NCI-H128 (cell line): ENCODE results near the gene PLCD1.
"Not testable (repeated sequence)": the region's sequence is repeated elsewhere in the genome, so short reads cannot be mapped to it uniquely, and the experiment has no call there.

ENCODE experiments used
- DNase-seq: peaks from one replicate; lab custom pipeline; 2025; ENCODE audit not compliant: unreplicated experiment; lab: John Stamatoyannopoulos, UW

The PLCD1 gene

DNA sequence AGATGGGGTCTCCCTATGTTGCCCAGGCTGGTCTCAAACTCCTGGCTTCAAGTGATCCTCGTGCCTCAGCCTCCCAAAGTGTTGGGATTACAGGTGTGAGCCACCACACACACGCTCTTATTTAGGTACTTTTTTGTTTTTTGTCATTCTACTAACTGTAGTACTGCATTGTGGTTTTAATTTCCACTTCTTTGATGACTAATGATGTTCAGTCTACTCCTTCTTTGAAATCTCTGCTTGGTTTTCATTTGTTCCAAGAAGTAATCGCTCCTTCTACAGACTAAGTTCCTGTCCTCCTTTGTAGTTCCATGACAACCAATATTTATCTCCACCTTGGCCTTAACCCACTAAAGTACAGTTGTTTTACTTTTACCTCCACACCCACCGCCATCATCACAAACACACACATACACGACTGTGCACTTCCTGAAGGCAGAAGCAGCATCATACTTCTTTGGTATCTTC lies 9.0 kb upstream of the PLCD1 start:
- DNase-seq: no peak

- no peak for DNase-seq
These were observed 7.5 kb upstream of the PLCD1 start for GRCh38 chr3:38036906-38037305.

- DNase-seq: no peak
These were observed 6.8 kb upstream of the PLCD1 start for GRCh38 chr3:38036286-38036685.

DNA sequence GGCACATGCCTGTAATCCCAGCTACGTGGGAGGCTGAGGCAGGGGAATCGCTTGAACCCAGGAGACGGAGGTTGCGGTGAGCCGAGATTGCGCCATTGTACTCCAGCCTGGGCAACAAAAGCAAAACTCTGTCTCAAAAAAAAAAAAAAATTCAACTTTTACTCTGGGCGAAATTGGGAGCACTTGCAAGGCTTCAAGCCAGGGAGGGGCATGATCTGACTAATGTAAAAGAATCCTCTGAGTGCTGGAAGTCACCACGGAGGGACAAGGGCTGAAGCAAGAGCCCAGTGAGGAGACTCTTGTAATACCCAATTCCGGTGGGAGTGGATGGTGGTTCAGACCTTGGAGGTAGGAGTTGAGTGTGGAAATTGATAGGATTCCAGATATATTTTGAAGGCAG lies 4.9 kb upstream of the PLCD1 start:
- not testable (repeated sequence) for DNase-seq

DNA sequence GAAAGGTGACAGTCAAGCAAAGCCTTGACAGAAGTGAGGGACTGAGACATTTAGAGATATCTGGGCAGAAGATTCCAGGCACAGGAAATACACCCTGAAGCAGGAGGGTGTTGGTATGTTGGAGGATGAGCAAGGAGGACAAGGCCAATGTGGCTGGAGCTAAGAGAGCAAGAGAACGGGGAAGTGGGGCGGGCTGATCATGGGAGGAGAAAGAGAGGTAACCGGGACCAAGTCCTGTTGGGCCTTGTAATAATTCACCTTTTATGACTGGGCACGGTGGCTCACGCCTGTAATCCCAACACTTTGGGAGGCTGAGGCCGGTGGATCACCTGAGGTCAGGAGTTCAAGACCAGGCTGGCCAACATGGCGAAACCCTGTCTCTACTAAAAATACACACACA lies 4.1 kb upstream of the PLCD1 start:
- not testable (repeated sequence) for DNase-seq

DNA sequence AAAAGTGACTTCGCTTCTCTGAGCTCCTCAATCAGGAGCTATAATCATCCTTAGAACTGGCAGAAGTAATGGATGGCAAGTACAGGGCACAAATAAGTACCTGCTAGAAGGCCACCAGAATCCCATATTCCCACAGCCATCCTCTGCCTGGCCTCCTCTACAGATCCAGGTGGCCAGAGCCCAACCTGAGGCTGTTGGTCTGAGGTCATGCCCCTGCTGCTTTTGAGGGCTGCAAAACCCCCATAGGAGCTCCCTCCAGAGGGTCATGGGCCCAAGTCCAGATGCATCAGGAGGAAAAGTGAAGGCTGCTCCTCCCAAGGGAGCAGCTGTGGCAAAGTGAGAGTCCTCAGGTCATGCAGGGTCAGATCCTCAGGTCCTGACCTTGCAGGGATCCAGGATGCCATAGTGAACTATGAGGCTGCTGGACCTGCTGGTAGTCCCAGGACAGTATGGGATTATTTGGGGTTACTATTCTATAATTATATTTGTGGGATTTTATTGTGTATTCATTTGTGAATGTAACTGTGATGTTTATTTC lies 3.0 kb upstream of the PLCD1 start:
- DNase-seq: no peak

DNA sequence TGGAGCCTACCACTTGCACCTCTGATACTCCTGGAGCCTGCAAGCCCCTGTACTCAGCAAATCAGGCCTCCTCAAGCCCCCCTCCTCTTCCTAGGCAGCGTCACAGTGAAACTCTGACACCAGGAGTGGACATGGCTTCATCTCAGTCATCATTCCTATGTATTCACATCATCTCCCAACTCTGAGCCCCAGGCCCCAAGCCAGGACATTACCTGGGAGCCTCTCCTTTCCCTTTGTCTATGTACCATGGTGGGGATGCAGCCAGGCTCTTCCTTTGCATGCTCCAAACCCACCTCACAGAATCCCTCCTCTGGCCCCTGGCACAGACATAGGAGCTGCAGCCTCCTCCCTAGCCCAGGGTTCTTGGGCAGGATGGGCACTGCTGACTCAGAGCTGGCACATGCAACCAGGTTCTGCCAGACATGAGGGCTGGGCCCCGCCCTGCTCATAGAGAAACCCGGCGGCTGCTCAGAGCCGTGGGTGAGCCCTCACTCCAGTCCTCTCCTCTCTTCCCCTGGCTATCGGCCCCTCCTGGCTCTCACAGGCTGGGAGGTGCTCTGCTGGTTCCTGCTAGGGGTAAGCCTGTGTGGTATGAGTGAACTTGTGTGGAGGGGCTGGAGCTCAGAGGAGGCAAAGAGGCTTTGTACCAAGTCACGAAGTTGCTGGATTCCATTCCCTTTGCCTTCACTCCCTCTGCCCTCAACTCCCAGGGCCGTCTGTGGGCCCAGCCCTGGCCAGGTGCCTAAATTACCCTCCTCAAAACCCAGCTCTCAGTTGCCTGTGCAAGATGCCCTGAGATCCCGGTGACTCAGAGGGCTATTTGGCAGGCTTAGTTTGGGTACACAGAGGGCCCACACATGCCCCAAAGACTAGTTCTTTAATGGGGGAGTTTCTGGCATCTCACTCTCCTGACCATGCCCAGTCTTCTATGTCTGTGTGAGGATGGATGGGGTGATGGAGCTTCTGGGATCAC lies 1.9 kb upstream of the PLCD1 start:
- no peak for DNase-seq

DNA sequence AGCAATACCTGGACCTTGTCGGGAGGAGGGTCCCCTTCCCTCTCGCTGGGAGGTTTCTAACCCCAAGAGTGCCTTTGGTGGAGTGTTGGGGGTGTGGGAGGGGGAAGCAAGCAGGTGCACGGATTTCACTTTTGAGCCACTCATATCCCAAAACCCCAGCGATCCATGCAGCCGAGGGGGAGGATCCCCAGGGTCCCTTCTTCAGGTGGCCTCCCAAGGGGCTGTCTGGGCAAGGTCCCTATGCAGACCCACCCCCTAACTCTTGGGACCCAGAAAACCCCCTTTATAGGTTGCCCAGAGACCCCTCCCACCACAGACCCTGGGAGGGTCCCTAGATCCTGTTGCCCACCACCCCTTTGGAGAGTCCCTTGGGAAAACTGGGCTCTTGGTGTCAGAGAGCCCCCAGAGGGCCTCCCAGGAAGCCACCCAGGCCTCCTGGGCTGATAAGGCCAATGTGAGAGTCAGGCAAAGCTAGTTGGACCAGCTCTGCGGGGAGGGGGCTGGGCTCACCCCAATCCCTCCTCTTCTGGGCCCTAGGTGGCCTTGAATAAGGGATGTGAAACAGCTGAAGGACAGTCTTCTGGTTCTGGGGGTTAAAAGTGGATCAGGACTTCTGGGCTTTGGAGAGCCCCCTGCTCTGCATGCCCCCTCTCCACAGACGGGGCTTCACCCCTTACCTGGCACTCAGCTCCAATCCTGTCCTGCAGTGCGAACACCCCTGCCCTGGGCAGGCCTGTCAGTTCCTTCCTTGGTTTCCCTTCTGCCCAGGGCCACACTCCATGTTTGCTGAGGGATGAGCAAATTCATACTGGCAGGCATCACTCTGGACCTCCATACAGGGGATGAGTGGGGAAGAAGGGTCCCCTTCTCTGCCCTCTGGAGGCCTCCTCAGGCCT lies 932 bp upstream of the PLCD1 start:
- DNase-seq: no peak

DNA sequence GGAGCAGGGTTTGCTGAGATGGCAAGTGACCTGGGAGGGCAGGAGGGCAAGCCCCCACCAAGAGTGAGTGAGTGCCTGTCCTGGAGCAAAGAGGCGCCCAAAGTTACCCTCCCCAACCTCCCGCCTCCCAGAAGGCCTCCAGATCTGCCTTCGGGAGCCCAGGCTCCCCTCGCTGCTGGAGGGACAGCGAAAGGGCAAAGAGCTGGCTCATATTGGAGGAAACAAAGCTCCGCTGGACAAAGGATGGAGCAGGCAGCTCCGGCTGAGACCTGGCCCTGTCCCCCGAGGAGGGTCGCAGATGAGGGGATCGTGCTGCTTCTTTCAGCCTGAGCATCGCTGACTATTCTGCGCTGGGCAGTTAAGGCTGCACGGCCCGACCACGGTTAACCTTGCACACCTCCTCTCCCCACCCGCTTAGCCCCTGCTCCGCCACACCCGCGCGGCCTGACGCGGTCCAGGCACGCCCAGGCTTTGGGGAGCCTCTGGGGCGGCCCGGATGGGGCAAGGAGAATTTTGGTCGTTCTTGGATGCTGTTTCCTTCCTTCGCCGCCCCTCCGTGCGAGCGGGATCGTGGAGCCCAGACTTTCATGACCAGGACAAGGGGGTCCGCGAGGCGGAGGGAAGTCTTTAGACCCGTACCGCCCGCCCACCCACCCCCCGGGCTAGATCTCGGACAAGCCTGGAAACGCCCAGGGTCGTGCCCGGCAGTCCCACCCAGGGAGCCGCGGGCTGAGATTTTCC lies 651 bp downstream of the PLCD1 start:
- DNase-seq: no peak

DNA sequence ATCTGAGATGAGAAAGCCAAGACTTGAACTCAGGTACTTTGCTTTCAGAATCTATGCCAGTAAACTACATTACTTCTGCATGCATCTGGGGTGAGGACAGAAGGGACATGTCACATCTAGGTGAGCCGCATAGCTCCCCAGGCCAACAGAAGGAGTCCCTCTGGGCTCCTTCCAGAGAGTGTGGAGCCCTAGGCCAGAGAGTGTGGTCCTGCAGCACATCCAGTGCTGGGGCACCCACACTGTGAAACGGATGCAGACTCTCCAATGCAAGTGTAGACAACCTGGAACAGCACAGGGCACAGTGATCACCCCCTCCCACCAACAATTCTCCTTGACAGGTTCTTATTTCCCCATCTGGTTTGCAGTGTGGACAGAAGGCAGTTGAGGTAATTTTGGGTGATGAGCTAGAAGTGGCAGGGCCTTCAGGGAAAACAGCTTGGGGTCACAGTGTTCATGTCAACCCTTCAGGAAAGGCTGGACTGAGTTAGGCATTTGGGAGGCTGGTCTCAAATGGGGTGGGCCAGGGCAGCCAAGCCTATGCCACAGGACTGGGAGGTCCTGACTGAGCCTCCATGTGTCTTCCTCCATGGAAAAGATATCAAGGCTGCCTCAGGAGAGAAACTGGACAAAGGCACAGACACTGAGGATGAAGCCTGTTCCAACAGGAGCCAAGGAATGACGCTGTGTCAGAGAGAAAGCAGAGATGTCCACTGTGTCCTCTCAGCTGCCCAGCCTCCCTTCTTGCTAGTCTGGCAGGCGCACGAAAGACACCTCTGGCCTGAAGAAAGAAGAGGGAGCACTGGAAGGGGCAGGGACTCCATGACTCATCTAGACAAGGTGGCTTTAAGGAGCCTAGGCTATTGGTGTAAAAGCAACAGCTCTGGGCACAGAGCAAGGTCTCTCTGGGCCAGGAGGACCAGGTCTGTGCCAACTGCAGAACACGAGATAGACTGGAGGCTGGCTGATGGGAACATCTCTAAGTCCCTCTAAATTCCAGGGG lies 1.7 kb downstream of the PLCD1 start:
- DNase-seq: no peak

DNA sequence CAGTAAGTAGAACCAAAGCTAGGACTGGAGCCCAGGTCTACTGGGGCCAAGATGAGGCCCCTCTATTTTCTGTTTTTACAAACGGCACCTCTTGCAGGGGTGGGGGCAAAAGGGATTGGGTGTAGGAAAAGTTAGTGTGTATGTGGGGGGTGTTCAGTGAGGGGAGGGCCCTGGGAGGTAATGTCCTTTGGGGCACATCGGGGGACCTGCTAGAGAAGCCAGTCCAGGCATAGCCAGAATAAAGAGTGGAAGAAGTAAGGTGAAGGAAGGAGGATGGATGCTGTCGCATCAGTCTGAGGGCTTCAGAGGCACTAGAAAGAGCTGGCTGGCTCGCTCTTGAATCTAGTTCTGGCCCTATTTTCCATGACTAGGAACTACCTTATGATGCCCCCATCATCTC lies 2.6 kb downstream of the PLCD1 start:
- DNase-seq: no peak

DNA sequence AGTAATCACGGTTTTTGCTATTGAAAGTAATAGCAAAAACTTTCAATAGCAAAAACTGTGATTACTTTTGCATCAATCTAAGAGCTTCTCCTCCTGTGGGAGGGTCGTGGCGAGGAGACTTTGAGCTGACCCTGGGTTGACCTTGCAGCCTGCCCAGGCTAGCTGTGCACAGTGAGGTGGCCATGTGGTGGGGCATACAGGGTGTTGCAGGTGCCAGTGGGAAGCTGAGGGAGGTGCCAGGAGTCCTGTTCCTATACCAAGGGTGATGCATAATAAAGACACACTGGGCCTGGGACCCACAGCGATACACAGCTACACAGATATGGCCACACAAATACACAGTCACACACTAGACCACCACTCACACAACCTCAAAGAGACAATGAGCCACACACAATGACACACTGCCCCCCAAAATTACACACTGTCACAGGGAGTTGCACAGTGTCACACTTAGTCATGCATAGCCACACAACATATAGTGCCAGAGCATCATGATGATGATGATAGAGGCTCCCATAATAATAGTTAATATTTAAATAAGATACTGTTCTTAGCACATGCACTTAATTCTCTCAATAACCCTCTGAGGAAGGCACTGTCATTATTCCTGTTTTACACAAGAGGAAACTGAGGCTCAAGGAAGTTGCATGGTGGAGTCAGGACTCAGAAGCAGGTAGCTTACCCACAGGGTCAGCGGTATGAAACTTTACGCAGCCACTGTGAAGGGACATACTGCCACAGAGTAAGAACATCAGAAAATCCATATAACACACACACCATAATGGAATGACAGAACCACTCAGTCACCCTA lies 6.3 kb downstream of the PLCD1 start:
- no peak for DNase-seq

DNA sequence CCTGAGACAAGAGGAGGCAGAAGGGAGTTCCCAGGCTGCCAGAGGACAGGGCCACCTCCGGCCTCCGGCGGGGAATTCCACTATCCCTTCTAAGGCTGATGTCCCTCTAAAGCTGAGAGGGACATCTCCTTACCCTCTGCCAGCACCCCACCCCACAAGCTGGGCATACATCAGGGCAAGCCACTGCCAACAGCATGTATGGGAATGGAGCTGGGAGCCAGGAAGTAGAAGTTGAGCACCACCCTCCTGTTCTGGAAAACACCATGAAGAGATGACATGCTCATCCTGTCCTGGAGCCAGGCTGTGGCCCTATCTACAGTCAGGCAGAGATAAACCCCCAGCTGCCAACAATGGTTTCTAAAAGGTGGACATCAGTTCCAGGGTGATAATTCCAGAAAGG lies 7.1 kb downstream of the PLCD1 start:
- DNase-seq: no peak

DNA sequence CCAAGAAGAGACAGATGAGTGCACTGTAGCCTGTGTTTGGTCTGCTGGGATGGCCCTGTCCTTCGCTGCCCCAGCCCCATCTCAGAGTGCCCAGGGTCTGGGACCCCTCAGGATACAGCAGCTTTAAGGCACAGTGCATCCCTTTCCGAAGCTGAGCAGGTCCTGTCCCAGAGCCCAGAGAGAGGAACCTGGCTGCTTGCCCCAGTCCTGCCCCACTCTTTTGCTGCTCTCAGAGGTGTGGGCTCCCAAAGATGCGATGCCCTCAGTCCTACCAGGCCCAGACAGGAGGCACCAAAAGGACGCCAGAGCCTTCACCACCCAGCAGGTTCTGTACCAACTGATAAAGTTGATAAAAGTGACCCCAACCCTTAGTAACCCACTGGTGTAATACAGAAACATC lies 8.2 kb downstream of the PLCD1 start:
- no peak for DNase-seq

DNA sequence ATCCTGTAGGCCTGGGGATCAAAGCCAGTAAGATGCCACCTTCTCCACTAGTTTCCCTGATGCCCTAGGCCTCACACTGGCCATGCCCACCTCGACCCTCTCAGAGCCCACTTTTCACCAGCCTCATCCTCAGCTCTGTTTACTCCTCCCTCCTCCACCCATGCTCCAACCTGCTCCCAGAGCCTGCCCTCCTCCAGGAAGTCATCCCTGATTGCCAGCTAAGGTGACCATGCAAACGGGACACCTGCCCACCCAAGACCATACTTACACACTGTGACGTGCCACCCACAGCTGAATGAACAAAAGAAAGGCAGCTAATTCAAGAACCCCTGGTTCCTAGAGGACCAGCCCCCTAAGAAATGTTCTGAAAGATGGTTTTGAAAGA lies 9.1 kb downstream of the PLCD1 start:
- DNase-seq: no peak

GRCh38 chr3:38019658-38020341 lies 9.6 kb downstream of the PLCD1 start:
- no peak for DNase-seq

GRCh38 chr3:38018296-38019266 lies 10.9 kb downstream of the PLCD1 start:
- no peak for DNase-seq
